ENCODE measurements around the gene AJUBA.
A peak's percentile ranks its signal among the peaks of the same experiment; 100 is the strongest.
"Not testable (repeated sequence)": the region's sequence is repeated elsewhere in the genome, so short reads cannot be mapped to it uniquely, and the experiment has no call there.

The AJUBA gene

GRCh38 chr14:22952418-22952817 lies 29.9 kb downstream of the AJUBA start:
- TF ChIP-seq POLR2AphosphoS5 (IDR thresholded peaks at IDR 0.05; ENCODE audit: low read depth, low read length) (no peak), POLR2A (IDR thresholded peaks at IDR 0.05; ENCODE audit: low read depth, low read length) (no peak)
- FAIRE-seq (no peak), DNase-seq (ENCODE audit: insufficient read length) (no peak)

DNA sequence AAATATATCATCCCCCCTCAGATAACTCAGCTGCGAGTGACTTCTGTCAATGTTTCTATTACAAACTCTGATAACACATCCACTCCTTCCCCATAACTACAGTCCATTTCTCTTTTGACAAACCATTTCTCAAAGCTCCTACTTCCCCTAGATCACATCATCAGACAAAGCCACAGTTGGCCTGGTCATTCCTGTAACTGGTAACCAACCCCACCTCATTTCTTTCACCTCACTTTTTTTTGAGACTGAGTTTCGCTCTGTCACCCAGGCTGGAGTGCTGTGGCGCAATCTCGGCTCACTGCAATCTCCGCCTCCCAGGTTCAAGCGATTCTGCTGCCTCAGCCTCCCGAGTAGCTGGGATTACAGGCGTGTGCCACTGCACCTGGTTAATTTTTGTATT lies 30.6 kb downstream of the AJUBA start:
- FAIRE-seq; DNase-seq (ENCODE audit: insufficient read length): not testable (repeated sequence)

GRCh38 chr14:22945642-22946041 lies 36.7 kb downstream of the AJUBA start:
- FAIRE-seq (no peak), DNase-seq (ENCODE audit: insufficient read length) (no peak)
- TF ChIP-seq POLR2AphosphoS5 (IDR thresholded peaks at IDR 0.05; ENCODE audit: low read depth, low read length) (no peak), TAF1 (IDR thresholded peaks at IDR 0.05; ENCODE audit: borderline replicate concordance, low read depth, low read length) (no peak), POLR2A (IDR thresholded peaks at IDR 0.05; ENCODE audit: low read depth, low read length) (no peak)

DNA sequence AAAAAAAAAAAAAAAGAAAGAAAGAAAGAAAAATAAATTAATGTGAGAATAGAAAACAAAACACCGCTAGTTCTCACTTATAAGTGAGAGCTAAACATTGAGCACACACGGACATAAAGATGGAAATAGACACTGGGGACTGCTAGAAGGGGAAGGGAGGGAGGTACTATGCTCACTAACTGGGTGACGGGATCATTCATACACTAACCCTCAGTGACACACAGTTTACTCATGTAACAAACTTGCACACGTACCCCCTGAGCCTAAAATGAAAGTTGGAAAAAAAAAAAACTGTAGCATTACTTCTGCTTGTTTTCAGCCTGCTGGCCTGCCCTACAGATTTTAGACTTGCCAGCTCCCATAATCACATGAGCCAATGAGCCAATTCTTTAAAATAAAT lies 42.7 kb downstream of the AJUBA start:
- no peak for TF ChIP-seq TAF1 (IDR thresholded peaks at IDR 0.05; ENCODE audit: borderline replicate concordance, low read depth, low read length)
- TF ChIP-seq POLR2A (IDR thresholded peaks at IDR 0.05; ENCODE audit: low read depth, low read length) = no peak
- TF ChIP-seq POLR2AphosphoS5 (IDR thresholded peaks at IDR 0.05; ENCODE audit: low read depth, low read length) = no peak
- no peak for FAIRE-seq

DNA sequence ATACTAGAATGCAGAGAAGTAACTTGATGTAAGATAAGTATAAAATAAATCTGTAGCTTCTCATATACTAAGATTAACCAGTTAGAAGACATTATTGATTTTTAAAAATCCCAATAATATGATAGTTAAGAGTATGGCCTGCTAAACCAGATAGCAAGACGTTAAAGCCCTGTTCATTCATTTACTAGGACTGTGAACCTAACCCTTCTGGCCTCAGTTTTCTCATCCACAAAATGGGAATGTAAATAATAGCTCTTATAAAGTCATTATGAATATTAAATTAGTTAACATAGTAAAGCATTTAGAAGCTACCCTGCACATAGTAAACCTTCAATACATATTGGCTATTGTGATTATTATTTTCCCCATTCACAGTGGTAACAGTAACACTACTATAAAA lies 47.2 kb downstream of the AJUBA start:
- DNase-seq (ENCODE audit: insufficient read length) = no peak
- TF ChIP-seq POLR2A (IDR thresholded peaks at IDR 0.05; ENCODE audit: low read depth, low read length) (no peak), POLR2AphosphoS5 (IDR thresholded peaks at IDR 0.05; ENCODE audit: low read depth, low read length) (no peak), TAF1 (IDR thresholded peaks at IDR 0.05; ENCODE audit: borderline replicate concordance, low read depth, low read length) (no peak)
- no peak for FAIRE-seq

More for the DNA sequence above, 42.7 kb downstream of the AJUBA start:
- no peak for DNase-seq (ENCODE audit: insufficient read length)

DNA sequence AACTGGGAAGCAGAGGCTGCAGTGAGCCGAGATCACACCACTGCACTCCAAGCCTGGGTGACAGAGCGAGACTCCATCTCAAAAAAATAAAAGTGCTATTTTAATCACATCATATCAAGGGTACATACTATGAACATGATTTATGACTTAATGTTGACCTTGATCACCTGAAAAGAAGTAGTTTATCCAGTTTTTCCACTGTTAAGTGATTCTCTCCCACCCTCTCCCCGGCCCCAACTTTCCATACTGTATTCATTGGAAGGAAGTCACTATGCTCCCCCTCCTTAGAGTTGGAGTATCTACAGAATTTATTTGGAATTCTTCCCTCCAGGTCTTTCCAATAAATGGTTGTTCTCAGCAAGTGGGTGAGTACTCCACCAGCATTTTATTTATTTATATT lies 50.2 kb downstream of the AJUBA start:
- no peak for TF ChIP-seq POLR2AphosphoS5 (IDR thresholded peaks at IDR 0.05; ENCODE audit: low read depth, low read length)
- no peak for TF ChIP-seq POLR2A (IDR thresholded peaks at IDR 0.05; ENCODE audit: low read depth, low read length)
- TF ChIP-seq TAF1 (IDR thresholded peaks at IDR 0.05; ENCODE audit: borderline replicate concordance, low read depth, low read length) = no peak
- DNase-seq (ENCODE audit: insufficient read length) (no peak), FAIRE-seq (no peak)

DNA sequence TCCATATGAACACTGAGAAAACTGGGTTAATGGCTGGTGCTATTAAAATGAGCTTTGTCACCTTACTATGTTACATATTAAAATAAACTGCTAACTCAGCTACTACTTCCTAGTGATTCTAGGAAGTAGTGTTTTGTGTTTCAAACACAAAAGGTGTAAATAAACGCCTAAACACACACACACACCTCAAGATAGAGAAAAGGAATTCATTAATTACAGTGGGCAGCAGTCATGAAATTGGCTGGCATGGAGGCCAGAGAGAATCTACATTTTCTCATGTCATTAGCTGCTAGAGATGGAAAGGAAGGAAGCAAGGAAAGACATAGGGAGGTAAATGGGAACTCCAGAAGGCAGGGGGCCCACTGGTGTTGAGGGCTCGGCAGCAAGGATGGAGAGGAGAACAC lies 52.4 kb downstream of the AJUBA start:
- DNase-seq (ENCODE audit: insufficient read length) = no peak
- FAIRE-seq = no peak
- TF ChIP-seq TAF1 (IDR thresholded peaks at IDR 0.05; ENCODE audit: borderline replicate concordance, low read depth, low read length) (no peak), POLR2A (IDR thresholded peaks at IDR 0.05; ENCODE audit: low read depth, low read length) (no peak), POLR2AphosphoS5 (IDR thresholded peaks at IDR 0.05; ENCODE audit: low read depth, low read length) (no peak)

DNA sequence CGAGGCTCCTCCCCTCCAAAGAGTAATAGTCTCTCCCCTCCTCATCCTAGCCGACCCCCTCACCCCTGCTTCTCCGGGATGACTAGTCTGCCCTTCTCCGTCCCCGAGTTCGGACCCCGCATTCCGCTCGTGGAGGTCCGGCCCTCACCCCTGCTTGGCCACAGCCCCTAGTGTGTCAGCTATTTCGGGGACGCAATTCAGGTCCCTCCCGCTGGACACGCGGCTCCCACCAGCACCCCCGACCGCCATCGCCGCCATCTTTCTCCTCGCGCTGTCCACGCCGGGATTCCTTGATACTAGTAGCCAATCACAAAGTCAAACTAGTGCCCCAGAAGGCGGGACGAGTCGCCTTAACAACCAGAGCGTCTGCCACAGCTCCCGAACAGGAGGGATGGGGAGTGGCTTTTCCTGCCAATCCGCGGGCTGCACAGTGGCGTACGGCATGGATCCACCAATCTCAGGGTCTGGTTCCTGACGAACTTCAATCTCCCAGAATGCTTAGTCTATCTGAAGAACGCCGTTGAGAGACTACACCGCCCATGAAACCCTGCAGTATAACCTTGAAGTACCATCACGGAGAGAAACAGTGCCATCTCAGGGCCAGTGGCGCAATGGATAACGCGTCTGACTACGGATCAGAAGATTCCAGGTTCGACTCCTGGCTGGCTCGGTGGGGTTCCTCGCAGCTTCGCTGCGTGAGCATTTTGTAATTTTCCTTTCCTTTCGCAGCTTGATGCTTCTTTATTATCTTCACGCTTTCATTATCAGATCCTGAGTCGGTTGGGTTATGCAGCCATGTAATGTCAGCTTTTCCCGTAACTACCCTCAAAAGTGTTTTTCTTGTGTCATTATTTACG lies 53.0 kb downstream of the AJUBA start, which contains the start of gene PRMT5:
PRMT5 (minus strand) TSS at position 273 of the 857 bp plus-strand sequence; CDS start at position 258, 15 bp downstream.
- DNase-seq (ENCODE audit: insufficient read length) (peak; percentile 87), FAIRE-seq (peak; percentile 91)
- TF ChIP-seq POLR2A (IDR thresholded peaks at IDR 0.05; ENCODE audit: low read depth, low read length) (peak; percentile 87), TAF1 (IDR thresholded peaks at IDR 0.05; ENCODE audit: borderline replicate concordance, low read depth, low read length) (peak; percentile 92), POLR2AphosphoS5 (IDR thresholded peaks at IDR 0.05; ENCODE audit: low read depth, low read length) (peak; percentile 84)

DNA sequence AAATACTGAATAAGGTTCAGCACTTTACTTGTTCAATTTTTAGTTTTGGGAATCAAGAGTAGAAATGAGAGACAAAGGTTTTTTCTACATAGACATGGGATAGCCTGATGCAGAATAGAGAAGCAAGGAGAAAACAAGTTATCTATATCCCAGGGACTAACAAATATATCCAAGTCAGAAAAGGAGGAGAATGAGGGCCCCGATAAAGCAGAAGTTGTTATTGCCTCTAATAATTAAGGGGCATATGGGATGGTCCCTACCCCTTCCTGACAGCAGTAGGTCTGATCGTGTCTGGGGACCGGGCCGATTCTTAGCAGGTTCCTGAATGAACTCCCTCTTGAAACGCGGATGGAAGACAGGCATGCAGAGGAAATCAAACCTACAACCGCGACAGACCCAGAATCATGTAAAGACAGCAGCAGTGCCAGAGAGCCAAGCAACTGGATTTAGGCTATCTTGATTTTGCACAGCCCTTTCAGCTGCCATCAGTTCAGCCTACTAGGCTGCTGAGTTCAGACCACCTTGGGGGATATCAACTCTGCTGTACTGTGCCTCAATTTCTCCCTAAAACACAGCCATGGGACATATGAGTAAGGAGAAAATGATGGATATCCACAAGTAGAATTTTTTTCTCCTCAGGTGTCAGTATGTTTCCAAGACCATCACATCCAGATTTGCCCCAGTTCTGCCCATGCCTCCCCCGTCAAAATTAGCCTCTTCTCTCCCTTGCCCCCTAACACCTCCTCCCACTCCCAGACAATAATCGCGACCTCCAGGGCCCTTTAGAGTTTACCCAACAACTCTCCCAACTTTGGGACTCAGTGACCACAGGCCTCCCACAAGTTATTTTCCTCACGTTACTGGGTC lies 53.9 kb downstream of the AJUBA start:
- FAIRE-seq = no peak

DNA sequence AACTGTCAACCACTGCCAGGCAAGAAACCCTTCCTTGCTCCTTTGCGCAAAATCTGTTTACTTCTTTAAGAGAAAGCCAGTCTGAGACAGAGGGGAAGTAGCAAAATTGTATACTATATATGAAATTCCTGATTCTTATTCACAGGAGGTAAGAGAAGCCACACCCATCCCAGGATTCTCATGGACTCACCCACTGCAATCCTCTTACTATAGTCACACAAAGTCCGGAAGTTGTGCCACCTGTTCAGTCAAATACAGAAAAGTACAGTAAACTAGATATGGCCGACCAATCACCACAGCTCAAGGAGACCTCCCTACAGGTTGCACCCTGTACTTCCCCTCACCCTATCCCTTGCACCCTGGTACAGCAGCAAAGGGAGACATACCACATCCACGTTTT lies 56.0 kb downstream of the AJUBA start:
- DNase-seq (ENCODE audit: insufficient read length) (no peak), FAIRE-seq (no peak)
- TF ChIP-seq POLR2AphosphoS5 (IDR thresholded peaks at IDR 0.05; ENCODE audit: low read depth, low read length) (no peak), POLR2A (IDR thresholded peaks at IDR 0.05; ENCODE audit: low read depth, low read length) (no peak), TAF1 (IDR thresholded peaks at IDR 0.05; ENCODE audit: borderline replicate concordance, low read depth, low read length) (no peak)

More for the DNA sequence above, 53.9 kb downstream of the AJUBA start:
- DNase-seq (ENCODE audit: insufficient read length) = no peak
- TF ChIP-seq POLR2A (IDR thresholded peaks at IDR 0.05; ENCODE audit: low read depth, low read length) (no peak), POLR2AphosphoS5 (IDR thresholded peaks at IDR 0.05; ENCODE audit: low read depth, low read length) (no peak; the same call in 1 of the 2 replicates), TAF1 (IDR thresholded peaks at IDR 0.05; ENCODE audit: borderline replicate concordance, low read depth, low read length) (no peak)

DNA sequence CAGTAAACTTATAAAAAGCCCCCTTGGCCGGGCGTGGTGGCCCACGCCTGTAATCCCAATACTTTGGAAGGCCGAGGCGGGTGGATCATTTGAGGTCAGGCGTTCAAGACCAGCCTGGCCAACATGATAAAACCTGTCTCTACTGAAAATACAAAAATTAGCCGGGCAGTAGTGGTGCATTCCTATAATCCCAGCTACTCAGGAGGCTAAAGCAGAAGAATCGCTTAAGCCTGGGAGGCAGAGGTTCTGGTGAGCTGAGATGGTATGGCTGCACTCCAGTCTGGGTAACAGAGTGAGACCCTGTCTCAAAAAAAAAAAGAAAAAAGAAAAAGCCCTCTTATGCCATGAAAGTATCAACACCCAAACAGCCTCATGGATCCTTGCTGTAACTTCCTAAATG lies 56.8 kb downstream of the AJUBA start:
- TF ChIP-seq POLR2A (IDR thresholded peaks at IDR 0.05; ENCODE audit: low read depth, low read length) (no peak), TAF1 (IDR thresholded peaks at IDR 0.05; ENCODE audit: borderline replicate concordance, low read depth, low read length) (no peak), POLR2AphosphoS5 (IDR thresholded peaks at IDR 0.05; ENCODE audit: low read depth, low read length) (no peak)
- FAIRE-seq (no peak), DNase-seq (ENCODE audit: insufficient read length) (no peak)
